K562 (cell line): ENCODE results near the gene TRAPPC2B. TPM values are rescaled to one million over a fixed set of nuclear protein-coding genes. Genes with fewer than 3 reads are reported as not detected.

Experiments
- BDP1 ChIP-seq: IDR thresholded peaks from 3 replicates; pipeline ENCODE4 v1.6.1; 2011; ENCODE audit not compliant: insufficient read length, insufficient read depth
- COPS2 ChIP-seq: fragments of 450-650 bp; conservative IDR thresholded peaks from 2 replicates; pipeline ENCODE4 v1.6.1; 2016; ENCODE audit warnings: mild to moderate bottlenecking, moderate library complexity
- CREB1 ChIP-seq, 2 experiments: sonication (generic) in 1 of 2; formaldehyde crosslinking in 1 of 2; IDR thresholded peaks; 2 replicates each; pipeline versions ENCODE4 v1.6.1 to v1.8.0; 2012 to 2022; ENCODE audit warnings: inconsistent platforms in 1 of 2, mild to moderate bottlenecking in 1 of 2, missing genetic modification reagents in 1 of 2, moderate library complexity in 1 of 2
- HLTF ChIP-seq: fragments of 450-650 bp; IDR thresholded peaks from 2 replicates; pipeline ENCODE4 v1.6.1; 2016
- POLR2H ChIP-seq: IDR thresholded peaks from 2 replicates; pipeline ENCODE4 v1.6.1; 2016; ENCODE audit warnings: missing genetic modification characterization, low read depth, mild to moderate bottlenecking, control low read depth, missing compliant biosample characterization, moderate library complexity
- SIRT6 ChIP-seq: IDR thresholded peaks from one replicate; pipeline ENCODE4 v1.6.1; 2012; ENCODE audit warnings: low read depth, mild to moderate bottlenecking, control low read depth, inconsistent platforms, low read length, moderate library complexity
- SLC30A9 ChIP-seq: fragments of 250-450 bp; sonication (Bioruptor Pico); IDR thresholded peaks from 2 replicates; pipeline ENCODE4 v1.8.0; 2022; ENCODE audit warnings: mild to moderate bottlenecking, moderate library complexity
- SRSF7 ChIP-seq: fragments of 200-400 bp; formaldehyde crosslinking; optimal IDR thresholded peaks from 2 replicates; pipeline ENCODE3; 2017; ENCODE audit warnings: mild to moderate bottlenecking, low read depth, low read length
- ZNF146 ChIP-seq: IDR thresholded peaks from one replicate; pipeline ENCODE4 v1.6.1; 2018; ENCODE audit warnings: missing compliant biosample characterization; ENCODE audit not compliant: unreplicated experiment
- polyA plus RNA-seq, 8 experiments: library from polyadenylated mRNA; depleted of rRNA in 4 of 8; stranded (reverse) in 5 of 8; unstranded in 3 of 8; fragments of >200 nt; fragmentation: Nextera tagmentation in 2 of 8; fragmentation: Illumina TruSeq in 1 of 8; extraction: Ambion mirVana in 2 of 8; extraction: Trizol in 1 of 8; gene quantifications; 2 replicates each; pipeline versions ENCODE4 v1.2.1 to v1.2.3, GENCODE V29; 2011 to 2014; ENCODE audit warnings: inconsistent platforms in 1 of 8, missing spikeins in 1 of 8
- total RNA-seq, 7 experiments: library from RNA; depleted of rRNA in 6 of 7; stranded (reverse); fragments of >200 nt in 6 of 7; fragmentation: Illumina TruSeq in 2 of 7; extraction: Trizol in 2 of 7; gene quantifications; 2 replicates each; pipeline versions ENCODE4 v1.2.1 to v1.2.3, GENCODE V29; 2011 to 2021; ENCODE audit warnings: low replicate concordance in 1 of 7
- TF ChIP-seq, protein P1 (sequence below): IDR thresholded peaks from 2 replicates; pipeline ENCODE4 v1.6.1; 2014; ENCODE audit warnings: antibody characterized with exemption
- TF ChIP-seq, protein P2 (sequence below): sonication (generic); formaldehyde crosslinking; IDR thresholded peaks from 2 replicates; pipeline ENCODE4 v1.8.1; 2023; ENCODE audit warnings: mild to moderate bottlenecking, missing genetic modification reagents, moderate library complexity

The TRAPPC2B gene
- total and polyA plus RNA-seq, 9 of the 15 experiments (the other 6 are each of a cell fraction or from before 2014, with no cell fraction given): 2.2 to 20.4 (median 4.6) TPM

DNA sequence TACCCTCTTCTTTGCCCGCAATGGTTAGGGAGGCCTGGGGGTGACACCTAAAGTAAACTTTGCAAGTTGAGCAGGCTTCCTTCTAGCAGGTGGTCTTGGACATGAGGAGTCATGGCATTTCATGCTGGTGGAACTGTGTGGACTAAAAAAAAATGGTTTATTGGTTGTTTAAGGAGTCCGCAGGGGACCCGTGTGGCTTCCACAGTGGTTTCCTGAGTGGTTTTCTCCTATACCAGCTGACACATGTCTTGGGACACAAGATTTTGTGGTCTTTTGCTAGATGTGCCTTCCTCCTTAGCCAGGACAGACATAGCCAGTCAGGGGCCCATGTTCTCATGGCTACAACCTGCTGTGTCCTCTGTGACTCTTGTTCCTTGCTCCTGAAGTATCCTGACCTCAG, 41.6 kb upstream of the TRAPPC2B start (continued):
- TF ChIP-seq, protein P1, sequence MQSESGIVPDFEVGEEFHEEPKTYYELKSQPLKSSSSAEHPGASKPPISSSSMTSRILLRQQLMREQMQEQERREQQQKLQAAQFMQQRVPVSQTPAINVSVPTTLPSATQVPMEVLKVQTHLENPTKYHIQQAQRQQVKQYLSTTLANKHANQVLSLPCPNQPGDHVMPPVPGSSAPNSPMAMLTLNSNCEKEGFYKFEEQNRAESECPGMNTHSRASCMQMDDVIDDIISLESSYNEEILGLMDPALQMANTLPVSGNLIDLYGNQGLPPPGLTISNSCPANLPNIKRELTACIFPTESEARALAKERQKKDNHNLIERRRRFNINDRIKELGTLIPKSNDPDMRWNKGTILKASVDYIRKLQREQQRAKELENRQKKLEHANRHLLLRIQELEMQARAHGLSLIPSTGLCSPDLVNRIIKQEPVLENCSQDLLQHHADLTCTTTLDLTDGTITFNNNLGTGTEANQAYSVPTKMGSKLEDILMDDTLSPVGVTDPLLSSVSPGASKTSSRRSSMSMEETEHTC: no peak
- TF ChIP-seq BDP1 (no peak), CREB1 (IDR thresholded peaks at IDR 0.05) (no peak), CREB1 (CRISPR knock-in tag; IDR thresholded peaks at IDR 0.05) (no peak), SIRT6 (no peak), POLR2H (tag) (no peak), ZNF146 (CRISPR knock-in tag) (no peak), SLC30A9 (CRISPR knock-in tag) (no peak), HLTF (no peak), COPS2 (no peak), SRSF7 (no peak)
- TF ChIP-seq, protein P2, sequence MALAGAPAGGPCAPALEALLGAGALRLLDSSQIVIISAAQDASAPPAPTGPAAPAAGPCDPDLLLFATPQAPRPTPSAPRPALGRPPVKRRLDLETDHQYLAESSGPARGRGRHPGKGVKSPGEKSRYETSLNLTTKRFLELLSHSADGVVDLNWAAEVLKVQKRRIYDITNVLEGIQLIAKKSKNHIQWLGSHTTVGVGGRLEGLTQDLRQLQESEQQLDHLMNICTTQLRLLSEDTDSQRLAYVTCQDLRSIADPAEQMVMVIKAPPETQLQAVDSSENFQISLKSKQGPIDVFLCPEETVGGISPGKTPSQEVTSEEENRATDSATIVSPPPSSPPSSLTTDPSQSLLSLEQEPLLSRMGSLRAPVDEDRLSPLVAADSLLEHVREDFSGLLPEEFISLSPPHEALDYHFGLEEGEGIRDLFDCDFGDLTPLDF (CRISPR knock-in tag): no peak
- TF ChIP-seq, all 486 proteins: peak for 0
